Ramos (cell line): ENCODE data around the gene SHC3.

Experiments used
- in situ Hi-C: fragments of 300-500 bp; cut with MboI; formaldehyde crosslinking; loops from one replicate; pipeline ENCODE4 v1.14.3; 2022; ENCODE audit warnings: low sequenced_read_pairs; ENCODE audit not compliant: unreplicated experiment

Gene SHC3

GRCh38 chr9:89036891-89037290 lies 141.7 kb downstream of the SHC3 start:
- in situ Hi-C loops: no loop called here

- in situ Hi-C loops: no loop called here
These were observed 142.2 kb downstream of the SHC3 start for GRCh38 chr9:89036383-89036782.

- in situ Hi-C loops: no loop called here
These were observed 146.0 kb downstream of the SHC3 start for GRCh38 chr9:89032661-89033060.

GRCh38 chr9:89032173-89032572 lies 146.4 kb downstream of the SHC3 start:
- in situ Hi-C loops: no loop called here

GRCh38 chr9:89029788-89030187 lies 148.8 kb downstream of the SHC3 start:
- in situ Hi-C loops: no loop called here

- in situ Hi-C loops: no loop called here
These were observed 151.7 kb downstream of the SHC3 start for GRCh38 chr9:89026876-89027275.

GRCh38 chr9:89025553-89025952 lies 153.1 kb downstream of the SHC3 start:
- in situ Hi-C loops: no loop called here

- in situ Hi-C loops: no loop called here
These were observed 153.9 kb downstream of the SHC3 start for GRCh38 chr9:89024727-89025126.

GRCh38 chr9:89023740-89024139 lies 154.9 kb downstream of the SHC3 start:
- in situ Hi-C loops: no loop called here

- in situ Hi-C loops: no loop called here
These were observed 155.7 kb downstream of the SHC3 start for GRCh38 chr9:89022902-89023301.

GRCh38 chr9:89022001-89022759 lies 156.4 kb downstream of the SHC3 start:
- in situ Hi-C loops: no loop called here

GRCh38 chr9:89021154-89021803 lies 157.3 kb downstream of the SHC3 start:
- in situ Hi-C loops: no loop called here

GRCh38 chr9:89020754-89021153 lies 157.9 kb downstream of the SHC3 start:
- in situ Hi-C loops: no loop called here

- in situ Hi-C loops: no loop called here
These were observed 163.3 kb downstream of the SHC3 start for GRCh38 chr9:89015336-89015735.

- in situ Hi-C loops: no loop called here
These were observed 164.5 kb downstream of the SHC3 start for GRCh38 chr9:89014153-89014552.

- in situ Hi-C loops: no loop called here
These were observed 165.0 kb downstream of the SHC3 start for GRCh38 chr9:89013660-89014059.

GRCh38 chr9:89012294-89013042 lies 166.2 kb downstream of the SHC3 start:
- in situ Hi-C loops: no loop called here

- in situ Hi-C loops: no loop called here
These were observed 166.9 kb downstream of the SHC3 start for GRCh38 chr9:89011683-89012082.

GRCh38 chr9:89010526-89011111 lies 168.0 kb downstream of the SHC3 start:
- in situ Hi-C loops: no loop called here

GRCh38 chr9:89010056-89010455 lies 168.6 kb downstream of the SHC3 start:
- in situ Hi-C loops: no loop called here

- in situ Hi-C loops: no loop called here
These were observed 169.1 kb downstream of the SHC3 start for GRCh38 chr9:89009546-89009840.
